IPS-11a (cell line): Measurements from ENCODE around the gene ADAM12.
"Not testable (repeated sequence)": the region's sequence is repeated elsewhere in the genome, so short reads cannot be mapped to it uniquely, and the experiment has no call there.

Experiments
- H3K4me3 ChIP-seq: one replicate; pipeline ENCODE4 v1.5.1; 2013; ENCODE audit warnings: low read depth, low read length, control low read depth

ADAM12 gene

GRCh38 chr10:126264102-126265018 lies 123.9 kb downstream of the ADAM12 start:
- H3K4me3 ChIP-seq: no peak overlapping the region

GRCh38 chr10:126263006-126263676 lies 125.1 kb downstream of the ADAM12 start:
- H3K4me3 ChIP-seq: no peak overlapping the region

- no peak overlapping the region for H3K4me3 ChIP-seq
Observed at GRCh38 chr10:126262233-126262838, 125.9 kb downstream of the ADAM12 start.

GRCh38 chr10:126259760-126260479 lies 128.4 kb downstream of the ADAM12 start:
- no peak overlapping the region for H3K4me3 ChIP-seq

GRCh38 chr10:126256864-126257263 lies 131.4 kb downstream of the ADAM12 start:
- H3K4me3 ChIP-seq: no peak overlapping the region

GRCh38 chr10:126255313-126255712 lies 133.0 kb downstream of the ADAM12 start:
- H3K4me3 ChIP-seq: no peak overlapping the region

- H3K4me3 ChIP-seq: no peak overlapping the region
Observed at GRCh38 chr10:126253611-126253998, 134.7 kb downstream of the ADAM12 start.

- H3K4me3 ChIP-seq: no peak overlapping the region
Observed at GRCh38 chr10:126252884-126253610, 135.2 kb downstream of the ADAM12 start.

GRCh38 chr10:126251778-126252407 lies 136.4 kb downstream of the ADAM12 start:
- H3K4me3 ChIP-seq: no peak overlapping the region

GRCh38 chr10:126250527-126251310 lies 137.6 kb downstream of the ADAM12 start:
- no peak overlapping the region for H3K4me3 ChIP-seq

GRCh38 chr10:126250045-126250444 lies 138.2 kb downstream of the ADAM12 start:
- no peak overlapping the region for H3K4me3 ChIP-seq

- no peak overlapping the region for H3K4me3 ChIP-seq
Observed at GRCh38 chr10:126247446-126247975, 140.8 kb downstream of the ADAM12 start.

- not testable (repeated sequence) for H3K4me3 ChIP-seq
Observed at GRCh38 chr10:126246396-126246795, 141.9 kb downstream of the ADAM12 start.

GRCh38 chr10:126245501-126245900 lies 142.8 kb downstream of the ADAM12 start:
- H3K4me3 ChIP-seq: no peak overlapping the region

GRCh38 chr10:126243971-126244370 lies 144.3 kb downstream of the ADAM12 start:
- H3K4me3 ChIP-seq: no peak overlapping the region

- H3K4me3 ChIP-seq: no peak overlapping the region
Observed at GRCh38 chr10:126243306-126243705, 145.0 kb downstream of the ADAM12 start.

GRCh38 chr10:126242397-126243260 lies 145.6 kb downstream of the ADAM12 start:
- no peak overlapping the region for H3K4me3 ChIP-seq

GRCh38 chr10:126240483-126240882 lies 147.8 kb downstream of the ADAM12 start:
- H3K4me3 ChIP-seq: no peak overlapping the region
